A204.1 (cell line): ENCODE results near the gene UXS1.

Experiments
- FAIRE-seq: peaks from 2 replicates; lab custom pipeline; 2012; peaks lifted over from hg19 to GRCh38; lab: Jason Lieb, UNC

UXS1 gene

DNA sequence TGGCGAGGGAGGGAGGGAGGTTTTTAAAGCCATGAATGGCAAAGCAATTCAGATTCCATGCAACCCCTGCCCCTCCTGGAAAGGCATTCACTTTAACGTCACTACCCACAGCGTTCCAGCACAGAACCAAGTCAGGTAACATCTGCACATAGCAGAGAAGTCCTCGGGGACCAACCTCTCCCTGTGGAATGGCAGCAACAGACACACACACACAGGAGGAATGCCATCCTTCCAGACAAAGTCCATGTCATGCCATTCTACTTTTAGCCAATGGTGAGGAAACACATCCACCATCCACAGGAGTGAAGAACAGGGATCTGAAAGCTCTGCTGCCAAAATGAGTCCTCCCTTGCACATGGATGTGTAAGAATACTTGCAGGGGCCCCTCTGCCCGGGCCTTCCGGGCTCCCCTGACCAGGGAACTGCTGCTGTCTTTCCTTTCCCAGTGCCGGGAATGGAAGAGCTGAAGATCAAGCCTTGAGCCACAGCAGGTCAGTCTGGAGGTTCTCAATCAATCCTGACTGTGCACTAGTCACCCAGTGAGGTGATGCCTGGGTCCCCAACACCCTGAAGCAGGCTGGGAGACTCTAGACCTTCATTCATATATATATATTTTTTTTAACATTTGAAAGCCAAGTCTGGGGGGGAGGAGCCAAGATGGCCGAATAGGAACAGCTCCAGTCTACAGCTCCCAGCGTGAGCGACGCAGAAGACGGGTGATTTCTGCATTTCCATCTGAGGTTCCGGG lies 63.7 kb downstream of the UXS1 start:
- no peak for FAIRE-seq

DNA sequence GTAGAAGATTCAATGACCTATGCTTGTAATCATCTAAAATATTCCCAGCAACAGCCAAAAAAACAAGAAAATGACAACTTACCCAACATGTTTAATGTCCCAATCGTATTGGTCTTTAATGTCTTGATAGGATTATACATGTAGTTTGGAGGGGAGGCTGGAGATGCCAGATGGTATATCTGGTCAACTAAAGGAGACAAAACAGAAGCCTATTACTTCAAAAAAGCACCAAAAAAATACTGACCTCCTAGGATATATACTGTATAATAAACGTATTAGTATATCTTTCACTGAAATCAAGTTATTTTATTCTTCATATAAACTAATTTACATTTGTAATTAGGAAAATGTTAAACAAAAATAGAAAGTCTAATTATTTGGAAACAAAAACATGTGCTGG lies 64.5 kb downstream of the UXS1 start:
- no peak for FAIRE-seq

DNA sequence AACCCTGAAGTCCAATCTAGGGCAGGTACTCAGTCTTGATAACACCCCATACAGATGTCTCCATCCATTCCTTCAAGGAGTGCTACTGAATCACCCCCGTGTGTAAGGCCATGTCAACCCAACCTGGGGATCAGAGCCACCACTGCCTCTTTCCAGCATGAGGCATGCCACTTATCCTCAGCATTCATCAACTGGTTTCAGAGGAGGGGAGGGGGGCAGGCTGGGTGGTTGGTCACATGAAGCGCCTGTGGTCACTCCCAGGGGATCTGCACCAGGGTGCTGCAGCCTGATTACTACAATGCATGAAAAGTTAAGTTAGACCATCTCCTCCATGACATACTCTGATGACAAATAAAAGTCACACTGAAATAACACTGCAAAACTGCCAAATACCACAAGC lies 65.0 kb downstream of the UXS1 start:
- no peak for FAIRE-seq

GRCh38 chr2:106127776-106128268 lies 66.3 kb downstream of the UXS1 start:
- FAIRE-seq: no peak

- no peak for FAIRE-seq
Observed at GRCh38 chr2:106127282-106127771, 66.8 kb downstream of the UXS1 start.

DNA sequence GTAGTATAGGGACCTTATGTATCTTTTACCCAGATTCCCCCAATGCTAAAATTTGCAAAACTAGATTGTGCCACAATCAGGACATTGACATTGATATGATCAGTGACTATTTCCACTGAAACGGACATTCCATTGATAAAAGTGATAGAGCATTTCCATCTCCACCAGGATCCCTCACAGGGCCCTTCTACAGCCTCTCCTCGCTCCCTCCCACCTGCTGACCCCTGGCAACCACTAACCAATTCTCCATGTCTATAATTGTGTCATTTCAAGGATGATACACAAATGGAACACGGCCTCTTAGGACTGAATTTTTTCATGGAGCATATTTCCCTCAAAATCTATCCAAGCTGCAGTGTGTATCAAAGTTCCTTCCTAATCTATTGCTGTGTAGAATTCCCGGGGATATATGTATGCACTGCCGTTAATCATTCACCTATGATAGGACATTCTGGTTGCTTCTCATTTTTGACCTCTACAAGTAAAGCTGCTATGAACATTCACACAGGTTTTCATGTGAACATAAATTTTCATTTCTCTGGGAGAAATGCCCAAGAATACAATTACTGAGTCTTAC lies 67.3 kb downstream of the UXS1 start:
- no peak for FAIRE-seq

- FAIRE-seq: no peak
Observed at GRCh38 chr2:106126295-106126694, 67.8 kb downstream of the UXS1 start.

DNA sequence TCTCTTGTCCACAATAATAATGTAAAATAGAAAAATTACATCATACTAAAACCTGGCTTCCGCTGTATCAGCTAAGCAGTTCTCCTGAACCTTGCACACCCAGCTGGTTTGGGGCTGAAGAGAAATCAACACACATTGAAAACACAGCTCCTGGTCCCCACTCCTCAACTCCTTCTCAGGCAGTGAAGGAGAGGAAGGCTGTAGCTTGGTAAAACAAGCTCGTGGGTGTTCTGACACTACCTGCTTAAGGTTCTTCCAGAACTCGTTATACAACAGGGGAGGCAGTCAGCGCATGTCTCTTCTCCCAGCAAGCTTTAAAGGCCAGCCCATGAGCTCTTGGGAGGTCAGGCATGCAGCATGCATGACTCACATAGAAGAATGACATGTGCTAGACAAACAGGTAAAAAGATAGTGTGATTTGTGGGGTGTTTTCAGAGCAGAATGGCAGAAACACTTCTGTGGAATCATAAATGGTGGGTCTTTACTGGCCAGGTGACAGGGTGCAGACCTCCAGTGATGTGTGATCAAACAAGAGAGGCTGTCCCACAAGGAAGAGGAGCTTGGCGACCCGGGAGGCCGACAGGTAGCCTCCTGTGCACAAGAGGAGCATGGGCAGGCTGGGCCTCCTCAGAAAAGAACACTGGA lies 69.1 kb downstream of the UXS1 start:
- FAIRE-seq: no peak

DNA sequence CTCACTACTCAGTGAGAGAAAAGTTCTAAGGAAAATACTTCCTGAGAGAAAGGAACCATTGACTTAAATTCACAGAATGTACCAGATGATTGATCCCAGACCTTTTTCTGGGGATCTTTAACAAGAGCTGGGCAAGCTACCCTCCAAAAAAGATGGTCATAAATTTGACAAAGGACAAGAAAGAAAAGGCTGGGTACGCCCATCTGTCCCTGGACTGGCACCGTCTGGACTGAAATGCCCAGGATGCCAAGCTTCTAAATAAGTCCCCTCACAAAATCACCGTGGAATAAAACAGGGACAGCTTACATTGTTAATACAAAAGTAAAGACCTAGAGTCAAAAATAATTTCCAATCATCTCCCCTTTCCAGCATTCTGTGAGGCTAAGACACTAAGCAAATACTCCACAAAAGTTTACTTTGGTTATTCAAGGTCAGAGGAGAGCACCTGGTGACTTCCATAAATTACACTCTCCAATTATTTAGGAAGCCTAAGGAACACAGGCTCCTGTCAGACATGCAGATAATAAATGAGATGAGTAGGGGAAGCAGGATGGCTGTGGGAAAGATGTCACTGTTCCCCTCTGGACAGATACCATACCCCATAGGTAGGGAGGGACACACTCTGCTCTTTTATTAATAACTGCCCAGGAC lies 69.9 kb downstream of the UXS1 start:
- no peak for FAIRE-seq

GRCh38 chr2:106122157-106122556 lies 71.9 kb downstream of the UXS1 start:
- no peak for FAIRE-seq

- FAIRE-seq: no peak
Observed at GRCh38 chr2:106120432-106120831, 73.7 kb downstream of the UXS1 start.

- no peak for FAIRE-seq
Observed at GRCh38 chr2:106119074-106119473, 75.0 kb downstream of the UXS1 start.

- no peak for FAIRE-seq
Observed at GRCh38 chr2:106117882-106118684, 76.0 kb downstream of the UXS1 start.

- no peak for FAIRE-seq
Observed at GRCh38 chr2:106117347-106117746, 76.8 kb downstream of the UXS1 start.

- FAIRE-seq: no peak
Observed at GRCh38 chr2:106116248-106116647, 77.9 kb downstream of the UXS1 start.

DNA sequence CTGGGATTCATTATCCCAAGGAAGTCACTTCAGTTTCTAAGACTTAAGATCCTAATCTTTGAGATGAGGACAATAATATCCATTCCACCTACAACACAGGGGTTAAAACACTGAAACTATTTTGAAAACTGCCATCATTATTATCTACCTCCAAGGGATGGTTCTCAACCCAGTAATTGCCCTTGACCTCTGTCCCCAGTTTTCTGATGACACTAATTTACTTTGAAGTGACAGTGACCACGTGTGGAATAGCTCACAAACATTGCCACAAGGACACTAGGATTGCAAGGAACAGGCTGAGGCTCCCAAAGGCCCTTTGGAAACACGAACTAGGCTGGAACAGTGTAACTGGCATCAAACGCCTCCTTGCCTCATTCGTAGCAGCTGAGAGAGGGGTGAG lies 78.4 kb downstream of the UXS1 start:
- FAIRE-seq: no peak

GRCh38 chr2:106115250-106115649 lies 78.9 kb downstream of the UXS1 start:
- no peak for FAIRE-seq

DNA sequence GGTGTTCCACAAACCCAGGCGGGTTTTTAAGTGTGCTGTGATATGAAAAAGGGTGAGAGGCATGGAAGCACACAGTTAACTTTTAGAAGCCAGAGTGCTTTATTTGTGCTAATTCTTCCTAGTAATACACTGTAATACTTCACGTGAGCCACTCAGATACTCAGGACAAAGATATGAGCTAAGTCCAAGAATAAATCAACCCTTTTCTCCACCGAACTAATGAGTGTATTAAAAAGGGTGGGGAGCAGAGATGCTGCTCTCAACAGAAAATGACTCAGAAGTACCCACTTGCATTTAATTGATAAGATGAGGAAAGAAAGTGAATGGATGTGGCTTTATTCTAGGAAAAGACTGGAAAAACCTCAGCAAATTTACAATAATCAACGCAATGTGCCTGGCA lies 79.9 kb downstream of the UXS1 start:
- FAIRE-seq: no peak

GRCh38 chr2:106113361-106113966 lies 80.6 kb downstream of the UXS1 start:
- no peak for FAIRE-seq

- FAIRE-seq: no peak
Observed at GRCh38 chr2:106111882-106112571, 82.1 kb downstream of the UXS1 start.
